HG02571 (cell line): ENCODE data around the gene GNPTG.

ENCODE experiments used
- ATAC-seq: cut with Tn5 transposase; IDR thresholded peaks from one replicate; pipeline ENCODE4 v1.9.1; 2021; ENCODE audit warnings: mild to moderate bottlenecking, moderate library complexity; ENCODE audit not compliant: unreplicated experiment

Gene GNPTG

DNA sequence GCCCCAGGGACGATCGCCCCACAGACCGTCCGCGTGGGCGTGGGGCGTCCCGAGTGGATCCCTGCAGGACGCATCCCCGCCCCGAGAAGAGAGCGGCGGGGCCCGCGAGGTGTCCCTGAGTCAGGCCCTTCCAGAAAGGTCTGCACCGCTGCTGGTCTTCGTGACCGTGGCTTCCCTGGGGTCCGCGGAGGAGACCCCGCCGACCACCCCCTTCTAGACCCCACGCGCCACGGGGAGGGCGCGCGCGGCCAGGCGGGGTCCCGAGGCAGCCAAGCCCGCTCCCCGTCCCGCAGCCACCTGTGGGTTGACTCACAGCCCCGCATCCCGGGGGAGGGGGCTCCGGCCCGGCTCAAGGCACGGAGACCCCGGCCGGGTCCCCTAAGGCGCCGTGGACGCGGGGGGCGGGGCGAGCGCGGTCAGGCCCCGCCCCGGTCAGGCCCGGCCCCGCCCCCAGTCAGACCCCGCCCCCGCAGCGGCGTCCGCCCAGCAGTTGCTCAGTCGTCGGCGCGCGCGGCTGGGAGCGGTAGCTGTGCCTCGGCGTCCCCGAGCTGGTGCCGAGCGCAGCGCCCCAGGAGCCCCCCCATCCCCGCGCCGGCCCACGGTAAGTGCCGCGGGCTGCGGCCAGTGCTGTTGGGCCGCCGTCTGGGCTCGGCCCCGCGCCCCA lies 18.4 kb upstream of the GNPTG start, which contains the start of gene BAIAP3:
BAIAP3 (plus strand) TSS at position 497 of the 664 bp plus-strand sequence. CDS start 4,905 bp downstream, outside the sequence.
- ATAC-seq: no peak

DNA sequence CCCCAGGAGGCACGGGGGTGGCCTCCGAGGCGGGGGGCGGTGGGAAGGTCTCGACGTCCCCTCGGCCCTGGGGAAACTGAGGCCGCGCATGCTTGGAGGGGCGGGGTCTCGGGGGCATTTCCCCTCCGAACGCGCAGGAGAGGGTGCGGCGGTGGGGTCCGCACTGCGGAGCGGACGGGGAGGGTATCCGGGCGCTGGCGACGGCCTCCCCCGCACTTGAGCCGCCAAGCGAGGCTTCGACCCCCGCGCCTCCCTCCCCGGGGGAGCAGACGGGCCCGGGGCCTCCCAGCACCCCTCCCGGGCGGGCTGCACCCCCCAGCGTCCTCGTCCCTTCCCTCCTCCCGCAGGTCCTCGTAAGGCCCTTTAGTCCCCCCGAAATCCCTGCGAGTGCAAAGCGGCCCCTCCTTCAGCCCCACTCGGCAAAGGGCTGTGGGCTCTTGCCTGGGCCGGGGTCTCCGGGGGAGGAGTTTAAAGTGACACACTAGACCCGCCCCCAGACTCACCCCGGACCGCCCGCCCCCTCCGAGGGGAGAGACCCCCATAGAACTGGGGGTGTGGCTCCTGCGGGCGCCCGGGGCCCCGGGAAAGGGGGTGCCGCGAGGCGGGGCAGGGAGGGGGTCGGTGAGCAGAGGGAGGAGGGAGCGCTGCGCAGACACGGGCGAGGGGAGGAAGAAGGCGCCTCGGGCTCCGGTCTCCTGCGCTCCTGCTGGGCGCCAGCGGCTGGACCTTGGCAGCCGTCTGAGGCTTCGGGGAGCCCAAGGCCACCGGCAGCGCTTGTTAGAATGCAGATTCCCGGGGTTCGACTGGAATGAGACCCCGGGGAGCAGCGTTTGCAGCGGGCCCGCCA lies 17.7 kb upstream of the GNPTG start:
- ATAC-seq: no peak

GRCh38 chr16:1334739-1335138 lies 17.0 kb upstream of the GNPTG start:
- no peak for ATAC-seq

- ATAC-seq: no peak
These were observed 16.3 kb upstream of the GNPTG start for GRCh38 chr16:1335211-1335971.

DNA sequence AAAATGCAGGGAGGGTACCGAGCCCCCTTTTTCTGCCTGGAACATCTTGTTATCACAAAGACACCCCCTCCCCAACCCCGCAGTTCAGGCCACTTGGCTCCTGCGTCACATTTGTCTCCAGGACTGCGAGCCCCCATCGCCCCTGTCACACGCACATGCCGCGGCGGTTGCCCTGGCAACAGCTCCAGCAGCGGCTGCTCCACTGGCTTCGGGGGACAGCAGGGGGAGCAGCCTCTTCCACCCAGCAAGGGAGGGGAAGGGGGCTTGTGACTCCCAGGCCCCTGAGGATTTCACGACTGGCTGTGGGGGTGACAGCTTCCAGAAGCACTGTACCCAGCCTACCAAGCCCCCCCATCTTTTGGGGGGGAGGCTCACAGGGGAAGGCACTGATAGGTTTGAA lies 15.7 kb upstream of the GNPTG start:
- ATAC-seq: no peak

DNA sequence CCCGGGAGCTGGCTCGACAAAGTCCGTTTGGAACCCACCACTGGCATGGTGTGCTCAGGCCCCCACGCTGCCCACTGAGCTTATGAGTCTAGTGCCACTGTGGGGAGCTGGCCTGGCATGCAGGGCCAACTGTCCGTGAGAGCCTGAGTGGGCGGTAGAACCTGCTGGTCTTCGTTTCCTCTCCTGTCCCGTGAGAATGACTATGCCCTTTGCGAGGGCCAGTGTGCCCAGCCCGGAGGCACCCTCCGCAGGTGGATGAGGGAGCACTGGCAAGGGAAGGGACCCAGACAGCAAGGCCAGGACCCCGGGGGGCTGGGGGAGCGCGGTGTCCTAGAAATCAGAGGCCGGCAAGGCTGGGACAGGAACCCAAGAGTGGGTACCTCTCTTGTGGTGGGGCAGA lies 15.1 kb upstream of the GNPTG start:
- ATAC-seq: no peak

DNA sequence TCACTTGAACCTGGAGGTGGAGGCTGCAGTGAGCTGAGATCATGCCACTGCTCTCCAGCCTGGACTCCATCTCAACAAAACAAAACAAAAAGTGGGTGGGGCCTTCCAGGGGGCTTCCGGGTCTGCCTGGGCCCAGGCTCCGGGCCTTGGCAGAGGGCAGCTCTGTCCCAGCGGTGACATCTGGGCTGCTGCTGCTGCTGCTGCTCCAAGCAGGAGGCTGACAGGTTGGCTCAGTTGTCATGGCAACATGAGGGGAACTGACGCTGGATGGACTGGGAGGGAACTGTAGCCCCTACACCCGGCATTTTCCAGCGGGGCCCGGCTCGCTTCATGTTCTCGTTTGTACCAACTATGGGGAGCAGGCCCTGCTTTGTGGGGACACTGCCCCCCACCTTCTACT lies 14.2 kb upstream of the GNPTG start:
- no peak for ATAC-seq

DNA sequence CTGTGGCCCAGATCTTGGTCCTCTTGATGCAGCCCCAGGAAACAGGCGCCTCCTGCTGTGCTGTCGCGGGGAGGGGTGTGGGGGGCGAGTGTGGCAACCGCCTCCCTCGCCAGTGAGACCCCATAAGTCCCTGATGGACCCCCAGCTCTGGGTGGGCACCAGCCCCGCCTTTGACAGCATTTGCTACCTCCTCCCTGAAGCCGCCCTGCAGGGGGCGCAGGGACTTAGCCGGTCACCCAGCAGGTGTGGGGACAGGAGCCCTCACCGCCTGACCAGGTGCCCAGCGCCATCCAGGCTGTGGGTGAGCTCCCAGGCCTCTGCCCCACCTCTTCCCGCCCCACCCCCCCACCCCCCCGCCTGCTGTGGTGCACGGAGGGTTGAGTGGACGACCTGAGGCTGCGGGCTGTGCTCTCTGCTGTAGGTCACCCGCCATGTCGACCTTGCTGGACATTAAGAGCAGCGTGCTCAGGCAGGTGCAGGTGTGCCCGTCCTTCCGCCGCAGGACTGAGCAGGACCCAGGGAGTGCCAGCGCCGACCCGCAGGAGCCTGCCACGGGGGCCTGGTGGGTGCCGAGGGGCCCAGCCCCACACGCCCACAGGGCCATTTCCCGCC lies 13.5 kb upstream of the GNPTG start:
- no peak for ATAC-seq

DNA sequence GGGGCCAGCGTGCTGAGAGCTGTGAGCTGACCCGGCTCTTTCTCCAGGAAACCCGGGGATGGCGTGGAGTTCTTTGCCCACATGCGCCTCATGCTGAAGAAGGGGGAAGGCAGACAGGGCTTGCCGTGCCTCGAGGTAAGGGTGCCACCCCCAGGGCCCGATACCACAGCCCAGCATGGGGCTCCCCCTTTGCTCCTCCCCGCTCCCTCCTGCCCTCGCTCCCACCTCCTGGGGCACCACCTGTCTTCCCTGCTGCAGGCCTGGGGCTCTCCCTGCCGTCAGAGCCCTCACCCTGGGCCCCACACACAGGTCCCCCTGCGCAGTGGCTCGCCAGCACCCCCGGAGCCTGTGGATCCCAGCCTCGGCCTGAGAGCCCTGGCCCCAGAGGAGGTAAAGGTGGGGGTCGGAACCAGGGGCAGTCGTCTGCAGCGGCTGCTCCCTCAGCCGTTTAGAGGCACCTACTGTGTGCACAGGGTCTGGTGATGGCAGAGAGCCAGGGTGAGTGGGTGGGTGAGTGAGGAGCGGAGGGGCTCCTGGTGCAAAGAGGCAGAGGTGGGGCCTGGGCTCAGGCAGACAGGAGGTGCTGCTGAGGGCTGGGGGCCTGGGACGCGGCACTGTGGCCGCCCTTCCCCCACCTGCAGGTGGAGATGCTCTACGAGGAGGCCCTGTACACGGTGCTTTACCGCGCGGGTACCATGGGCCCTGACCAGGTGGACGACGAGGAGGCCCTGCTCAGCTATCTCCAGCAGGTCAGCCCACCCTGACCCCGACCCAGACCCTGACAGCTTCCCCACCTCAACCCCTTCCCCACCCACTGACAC lies 12.7 kb upstream of the GNPTG start:
- ATAC-seq: no peak

- no peak for ATAC-seq
These were observed 10.8 kb upstream of the GNPTG start for GRCh38 chr16:1340730-1341494.

DNA sequence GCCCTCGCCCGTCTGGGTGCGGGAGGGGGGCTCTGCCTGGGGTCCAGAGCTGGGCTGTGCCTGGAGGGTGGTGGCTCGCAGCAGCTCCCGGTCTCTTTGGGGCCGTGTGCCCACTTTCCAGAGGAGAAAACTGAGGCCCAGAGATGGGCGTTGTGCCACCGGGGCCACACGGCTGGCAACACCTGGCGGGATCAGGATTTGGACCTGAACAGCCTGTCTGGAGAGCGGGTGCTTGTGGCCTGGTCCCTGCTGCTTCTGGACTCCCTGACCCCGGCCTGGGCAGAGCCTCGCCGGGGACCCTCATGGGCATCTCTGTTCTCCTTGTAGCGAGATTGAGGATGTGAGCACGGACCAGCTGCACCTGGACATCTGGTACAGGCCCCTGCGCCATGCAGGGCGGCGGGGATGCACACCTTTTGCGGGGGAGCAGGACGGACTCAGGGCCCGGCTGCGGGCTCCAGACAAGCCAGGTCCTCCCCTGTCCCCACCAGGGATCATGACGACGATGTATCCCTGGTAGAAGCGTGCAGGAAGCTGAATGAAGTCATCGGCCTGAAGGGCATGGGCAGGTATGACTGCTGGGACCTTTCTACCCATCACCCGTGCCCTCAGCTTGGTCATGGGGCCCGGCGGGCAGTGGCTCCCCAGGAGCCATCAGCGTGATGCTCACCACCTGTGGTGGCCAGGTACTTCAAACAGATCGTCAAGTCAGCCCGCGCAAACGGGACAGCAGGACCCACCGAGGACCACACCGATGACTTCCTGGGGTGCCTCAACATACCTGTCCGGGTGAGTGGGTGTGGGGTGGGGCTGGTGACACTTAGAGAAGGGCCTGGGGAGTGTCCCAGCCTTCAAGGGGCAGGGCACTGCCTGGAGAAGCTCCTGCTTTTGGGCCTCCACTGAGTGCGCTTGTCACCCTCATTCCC lies 10.0 kb upstream of the GNPTG start:
- no peak for ATAC-seq

GRCh38 chr16:1342526-1343427 lies 9.0 kb upstream of the GNPTG start:
- peak; percentile 72 for ATAC-seq

- peak; percentile 4 for ATAC-seq
These were observed 8.1 kb upstream of the GNPTG start for GRCh38 chr16:1343428-1344242.

GRCh38 chr16:1344499-1344898 lies 7.2 kb upstream of the GNPTG start:
- no peak for ATAC-seq

DNA sequence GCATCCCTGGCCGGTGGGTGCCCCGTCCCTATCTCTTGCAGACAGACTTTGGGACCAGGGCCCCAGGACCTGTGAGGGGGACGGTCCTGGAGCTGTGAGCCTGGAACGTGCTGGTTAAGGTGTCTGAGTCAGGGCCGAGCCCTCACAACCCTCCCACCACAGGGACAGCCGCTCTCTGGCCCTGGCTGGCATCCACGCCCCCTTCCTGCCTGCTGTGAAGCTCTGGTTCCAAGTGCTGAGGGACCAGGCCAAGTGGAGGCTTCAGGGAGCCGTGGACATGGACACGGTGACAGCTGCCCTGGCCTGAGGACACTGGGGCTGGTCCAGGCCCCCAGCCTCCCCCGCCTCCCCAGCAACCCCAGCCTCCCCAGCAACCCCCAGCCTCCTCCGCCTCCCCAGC lies 6.6 kb upstream of the GNPTG start:
- ATAC-seq: no peak

DNA sequence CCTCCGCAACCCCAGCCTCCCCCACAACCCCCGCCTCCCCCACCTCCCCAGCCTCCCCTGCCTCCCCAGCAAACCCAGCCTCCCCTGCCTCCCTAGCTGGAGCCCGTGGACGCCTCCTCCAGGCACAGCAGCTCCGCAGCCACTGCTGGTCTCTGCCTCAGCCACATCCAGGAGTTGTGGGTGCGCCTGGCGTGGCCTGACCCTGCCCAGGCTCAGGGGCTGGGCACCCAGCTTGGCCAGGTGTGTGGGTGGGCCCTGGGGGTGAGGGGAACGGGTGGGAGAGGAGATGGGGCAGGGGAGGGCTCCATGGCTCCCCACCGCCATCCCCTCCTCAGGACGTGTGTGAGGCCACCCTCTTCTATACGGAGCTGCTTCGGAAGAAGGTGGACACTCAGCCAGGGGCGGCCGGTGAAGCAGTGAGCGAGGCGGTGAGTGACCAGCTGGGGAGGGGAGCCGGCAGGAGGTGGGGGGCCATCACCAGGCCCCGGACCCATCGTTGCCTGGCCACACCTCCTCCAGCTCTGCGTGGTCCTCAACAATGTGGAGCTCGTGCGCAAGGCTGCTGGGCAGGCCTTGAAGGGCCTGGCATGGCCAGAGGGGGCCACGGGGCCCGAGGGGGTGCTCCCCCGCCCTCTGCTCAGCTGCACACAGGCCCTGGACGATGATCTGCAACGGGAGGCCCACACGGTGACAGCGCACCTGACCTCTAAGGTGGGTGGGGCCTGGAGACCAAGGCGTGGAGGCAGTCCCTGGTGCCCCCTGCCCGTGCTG lies 5.9 kb upstream of the GNPTG start:
- no peak for ATAC-seq
